Kidney tubule cell (primary cell): ENCODE results near the gene BBLN.

ENCODE experiments used
- DNase-seq: peaks from one replicate; pipeline ENCODE4 v3.0.0-alpha.2; 2018; ENCODE audit warnings: low spot score

BBLN gene

DNA sequence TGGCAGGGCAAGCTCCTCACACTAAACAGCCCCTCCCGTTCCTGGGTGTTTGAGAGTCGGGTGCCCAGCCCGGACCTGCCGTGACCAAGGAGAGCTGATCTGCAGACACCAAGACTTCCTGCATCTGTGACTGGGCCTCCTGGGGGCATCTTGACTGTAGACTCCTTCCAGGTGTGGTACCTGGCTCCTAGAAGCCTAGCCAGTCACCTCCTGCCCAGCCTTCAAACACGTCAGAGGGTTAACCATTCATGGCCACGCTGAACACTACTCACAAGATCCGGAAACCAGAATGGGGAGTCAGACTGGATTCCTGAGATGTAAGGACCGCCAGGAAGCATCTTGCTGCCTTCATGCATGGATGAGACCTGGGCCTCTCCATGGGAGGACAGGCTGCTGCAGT lies 14.5 kb upstream of the BBLN start:
- peak; percentile 88 for DNase-seq

DNA sequence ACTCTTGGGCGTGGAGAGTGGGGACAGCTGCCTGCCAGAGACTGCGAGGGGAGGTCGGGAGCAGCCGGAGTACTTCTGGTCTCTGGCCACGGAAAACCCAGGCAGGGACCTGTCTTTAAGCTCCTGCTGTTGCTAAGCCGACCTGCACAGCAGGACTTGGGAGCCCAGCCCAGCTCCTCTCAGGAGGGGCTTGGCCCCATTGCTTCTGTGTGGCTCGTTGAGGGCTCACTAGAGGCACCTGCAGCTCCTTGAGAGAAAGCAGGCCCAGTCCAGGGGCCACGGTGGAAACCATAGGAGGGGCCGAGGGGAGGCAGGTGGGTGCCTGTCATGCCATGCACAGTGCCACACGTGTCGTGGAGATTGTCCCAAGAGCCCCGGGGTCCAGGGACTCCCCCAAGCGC lies 14.1 kb upstream of the BBLN start:
- DNase-seq = no peak

DNA sequence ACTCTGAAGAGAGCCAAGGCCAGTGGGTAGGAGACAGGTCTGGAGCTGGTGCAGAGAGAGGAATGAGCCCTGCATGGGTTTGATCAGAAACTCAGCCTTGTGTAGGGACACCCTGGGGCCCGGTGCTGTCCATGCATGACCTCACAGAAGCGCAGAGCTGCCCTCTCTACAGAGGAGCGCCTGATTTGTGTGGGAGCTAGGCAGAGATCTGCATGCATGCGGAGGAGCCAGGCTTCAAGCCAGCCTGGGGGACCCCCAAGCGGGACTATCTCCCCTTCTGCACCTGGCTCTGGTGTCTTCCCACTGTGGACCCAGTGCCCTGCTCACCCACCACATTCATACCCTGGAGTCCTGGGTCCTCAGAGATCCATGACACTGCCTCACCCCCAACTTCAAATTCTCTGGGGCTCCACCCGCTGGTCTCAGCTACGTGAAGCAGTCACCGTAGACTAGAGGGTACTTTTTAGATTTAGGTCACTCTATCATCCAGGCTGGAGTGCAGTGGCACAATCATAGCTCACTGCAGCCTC lies 13.4 kb upstream of the BBLN start:
- no peak for DNase-seq

- DNase-seq = no peak
Measured at GRCh38 chr9:128148509-128149000, 11.5 kb upstream of the BBLN start.

GRCh38 chr9:128149001-128149701 lies 10.9 kb upstream of the BBLN start, which contains the start of gene LCN2:
LCN2 (plus strand) TSS chr9:128149453; CDS start chr9:128149526, 73 bp downstream.
- peak; percentile 93 for DNase-seq

DNA sequence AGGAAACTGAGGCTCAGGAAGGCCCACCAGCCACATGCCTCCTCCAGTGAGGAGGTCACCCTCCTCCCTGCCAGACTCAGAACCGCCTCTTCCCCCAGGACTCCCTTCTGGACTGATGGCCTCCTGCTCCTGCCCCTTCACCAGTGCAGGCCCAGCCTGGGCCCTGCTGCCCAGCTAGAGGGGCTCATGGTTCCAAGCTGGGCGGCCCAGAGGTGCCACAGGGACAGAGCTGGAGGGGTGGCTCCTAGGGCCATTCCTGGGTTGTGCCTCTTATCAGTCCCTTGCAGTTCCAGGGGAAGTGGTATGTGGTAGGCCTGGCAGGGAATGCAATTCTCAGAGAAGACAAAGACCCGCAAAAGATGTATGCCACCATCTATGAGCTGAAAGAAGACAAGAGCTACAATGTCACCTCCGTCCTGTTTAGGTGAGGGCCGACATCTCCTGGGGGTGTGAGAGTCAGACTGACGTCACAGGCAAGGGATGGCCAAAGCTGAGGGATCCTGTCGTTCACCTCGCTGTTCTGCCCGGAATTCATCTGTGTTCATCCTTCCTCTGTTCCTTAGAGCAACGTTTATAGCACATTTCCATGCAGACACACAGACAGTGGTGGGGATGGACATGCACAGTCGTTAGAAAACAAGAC lies 10.0 kb upstream of the BBLN start:
- DNase-seq = no peak

GRCh38 chr9:128150594-128151308 lies 9.3 kb upstream of the BBLN start:
- DNase-seq = no peak

DNA sequence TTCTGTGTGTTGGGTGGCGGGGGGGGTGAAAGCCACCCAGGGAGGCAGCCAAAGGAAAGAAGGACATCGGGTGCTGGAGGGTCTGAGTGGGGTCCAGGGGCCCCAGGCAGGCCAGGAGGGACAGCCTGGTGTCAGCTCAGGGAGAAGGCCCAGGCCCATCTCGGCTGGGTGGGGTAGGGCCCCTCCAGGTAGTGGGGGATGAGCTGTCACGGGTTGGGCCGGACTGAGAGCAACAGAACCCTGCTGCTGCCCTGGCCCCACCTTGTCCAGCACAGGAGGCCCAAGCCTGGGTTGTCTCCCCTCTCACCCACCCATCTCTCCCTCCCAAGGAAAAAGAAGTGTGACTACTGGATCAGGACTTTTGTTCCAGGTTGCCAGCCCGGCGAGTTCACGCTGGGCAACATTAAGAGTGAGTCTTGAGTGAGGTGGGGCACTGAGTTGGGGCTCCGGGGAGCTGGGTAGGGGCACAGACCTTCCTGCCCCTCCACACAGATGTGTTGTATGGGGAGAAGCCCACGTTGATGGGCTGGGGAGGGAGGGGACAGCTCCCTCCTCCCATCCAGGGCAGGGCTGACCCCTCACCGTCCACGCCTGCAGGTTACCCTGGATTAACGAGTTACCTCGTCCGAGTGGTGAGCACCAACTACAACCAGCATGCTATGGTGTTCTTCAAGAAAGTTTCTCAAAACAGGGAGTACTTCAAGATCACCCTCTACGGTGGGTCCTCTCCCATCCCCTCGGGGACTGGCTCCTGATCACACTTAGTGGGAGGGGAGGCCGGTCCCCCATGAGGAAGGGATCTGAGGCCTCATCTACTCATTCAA lies 8.5 kb upstream of the BBLN start:
- no peak for DNase-seq

DNA sequence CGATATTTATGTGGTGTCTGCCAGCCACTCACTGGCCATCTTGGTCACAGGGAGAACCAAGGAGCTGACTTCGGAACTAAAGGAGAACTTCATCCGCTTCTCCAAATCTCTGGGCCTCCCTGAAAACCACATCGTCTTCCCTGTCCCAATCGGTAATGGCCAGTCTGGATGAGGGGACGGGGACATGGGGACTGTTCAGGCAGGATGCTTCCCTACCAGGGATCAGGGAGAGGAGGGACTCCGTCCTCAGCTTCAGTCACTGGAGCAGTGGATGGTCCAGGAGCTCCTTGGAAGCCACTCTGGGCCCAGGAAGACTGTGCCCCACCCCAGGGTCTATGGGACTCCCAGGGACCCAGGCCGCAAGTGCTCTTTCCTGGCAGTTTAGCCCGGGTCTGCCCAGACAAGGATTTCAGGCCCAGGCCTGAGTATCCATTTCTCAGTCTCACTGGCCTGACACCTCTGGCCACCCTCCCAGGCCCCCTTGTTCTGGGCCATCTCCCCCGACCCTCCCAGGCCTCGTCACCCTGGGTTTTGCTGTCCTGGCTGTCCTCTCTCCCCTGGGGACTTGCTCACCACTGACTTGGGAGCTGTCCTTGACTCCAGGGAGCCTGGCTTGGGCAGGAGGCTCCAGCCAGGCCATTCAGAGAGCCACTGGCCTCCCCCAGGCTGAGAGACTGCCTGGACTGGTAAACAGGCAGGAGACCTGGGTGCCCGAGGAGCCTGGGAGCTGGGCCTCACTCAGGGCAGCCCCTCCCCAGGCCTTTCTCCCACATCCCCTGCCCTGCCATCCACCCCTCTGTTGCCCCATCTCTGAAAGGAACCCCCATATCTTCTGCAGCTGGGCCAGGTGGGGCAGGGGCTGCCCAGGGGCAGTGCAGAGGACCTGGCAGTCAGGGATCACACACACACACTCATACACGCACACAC lies 7.7 kb upstream of the BBLN start:
- DNase-seq = no peak

- DNase-seq = no peak
Measured at GRCh38 chr9:128153060-128153946, 6.8 kb upstream of the BBLN start.

- no peak for DNase-seq
Measured at GRCh38 chr9:128153947-128154695, 5.9 kb upstream of the BBLN start.

DNA sequence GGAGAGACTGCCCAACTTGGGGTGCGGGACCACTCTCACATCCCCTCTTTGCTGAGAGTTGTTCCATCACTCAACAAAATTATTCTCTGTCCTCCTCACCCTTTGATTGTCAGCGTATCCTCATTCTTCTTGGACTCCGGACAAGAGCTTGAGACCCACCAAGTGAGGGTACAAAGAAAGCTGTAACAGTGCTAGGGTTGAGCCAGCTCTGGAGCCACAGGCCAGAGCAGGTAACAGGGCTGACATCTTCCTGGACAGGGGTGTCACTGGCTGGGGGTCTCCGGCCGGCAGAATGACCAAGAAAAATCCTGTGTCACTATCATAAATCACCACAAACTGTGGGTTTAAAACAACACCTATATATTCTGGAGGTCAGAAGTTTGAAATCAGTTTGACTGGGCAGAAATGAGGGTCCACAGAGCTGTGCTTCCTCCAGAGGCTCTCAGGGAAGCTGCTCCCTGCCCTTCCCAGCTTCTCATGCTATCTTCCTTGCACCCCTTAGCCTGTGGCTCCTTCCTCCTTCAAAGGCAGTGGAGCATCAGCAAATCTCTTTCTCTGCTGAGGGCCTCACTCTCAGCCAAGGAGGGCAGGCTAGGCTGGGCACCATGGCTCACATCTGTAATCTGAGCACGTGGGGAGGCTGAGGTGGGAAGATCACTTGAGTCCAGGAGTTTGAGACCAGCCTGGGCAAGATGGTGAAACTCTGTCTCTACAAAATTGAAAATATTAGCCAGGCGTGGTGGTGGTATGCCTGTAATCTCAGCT lies 4.1 kb upstream of the BBLN start:
- no peak for DNase-seq

DNA sequence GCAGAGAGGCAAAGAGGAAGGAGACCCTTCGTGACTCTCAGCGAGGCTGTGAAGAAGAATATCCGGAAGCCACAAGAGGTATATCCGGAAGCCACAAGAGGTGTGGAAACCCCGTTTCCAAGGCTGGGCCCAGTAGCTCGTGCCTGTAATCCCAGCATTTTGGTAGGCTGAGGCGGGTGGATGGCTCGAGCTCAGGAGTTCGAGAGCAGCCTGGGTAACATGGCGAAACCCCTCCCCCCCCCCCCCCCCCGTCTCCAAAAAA lies 612 bp upstream of the BBLN start:
- DNase-seq = no peak

GRCh38 chr9:128160603-128160987 lies 530 bp downstream of the BBLN start:
- no peak for DNase-seq

DNA sequence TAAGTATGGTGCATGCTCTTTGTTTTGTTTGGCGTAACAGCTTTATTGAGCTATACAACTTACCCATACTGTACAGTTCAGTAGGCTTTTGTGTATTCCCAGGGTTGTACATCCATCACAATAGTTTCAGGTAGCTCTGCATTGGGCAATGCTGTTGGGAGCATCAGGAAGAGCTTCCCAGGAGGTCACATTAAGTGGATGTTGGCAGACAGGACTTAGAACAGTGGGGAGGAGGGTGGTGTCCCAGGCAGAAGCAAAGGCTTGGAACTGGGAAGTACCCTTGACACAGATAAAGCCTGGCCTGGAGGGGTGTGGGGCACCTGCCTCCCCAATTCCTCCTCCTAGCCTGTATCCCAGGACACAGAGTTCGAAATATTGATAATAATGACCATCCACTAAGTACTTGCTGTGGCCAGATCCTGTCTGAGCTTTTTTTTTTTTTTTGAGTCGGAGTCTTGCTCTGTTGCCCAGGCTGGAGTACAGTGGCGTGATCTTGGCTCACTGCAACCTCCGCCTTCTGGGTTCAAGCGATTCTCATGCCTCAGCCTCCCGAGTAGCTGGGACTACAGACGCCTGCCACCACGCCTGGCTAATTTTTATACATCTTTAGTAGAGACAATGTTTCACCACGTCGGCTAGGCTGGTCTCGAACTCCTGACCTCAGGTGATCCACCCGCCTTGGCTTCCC lies 1.3 kb downstream of the BBLN start:
- DNase-seq = no peak

- no peak for DNase-seq
Measured at GRCh38 chr9:128162215-128163026, 2.4 kb downstream of the BBLN start.

DNA sequence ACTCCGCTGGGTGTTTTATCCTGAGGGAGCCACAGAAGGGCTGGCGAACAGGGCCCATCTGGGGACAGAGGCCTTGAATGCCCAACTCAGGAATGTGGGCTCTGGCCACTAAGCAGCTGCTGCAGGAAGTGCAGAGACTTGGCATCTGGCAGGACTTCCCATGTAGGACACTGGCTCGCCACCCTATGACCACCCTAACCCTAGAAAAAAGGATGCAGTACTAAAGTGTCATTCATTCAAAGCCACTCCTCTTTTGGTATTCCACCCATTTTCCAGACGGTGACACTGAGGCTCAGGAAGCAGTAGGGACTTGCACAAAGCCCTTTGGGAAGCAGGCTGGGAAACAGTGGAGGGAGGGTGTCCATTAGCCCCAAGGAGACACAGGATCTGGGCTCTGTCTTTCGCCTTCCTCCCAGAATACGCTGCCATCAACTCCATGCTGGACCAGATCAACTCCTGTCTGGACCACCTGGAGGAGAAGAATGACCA lies 3.0 kb downstream of the BBLN start:
- no peak for DNase-seq
